Measurements from ENCODE around the gene CASKIN2.

CASKIN2 gene

GRCh38 chr17:75450270-75450669 lies 65.1 kb downstream of the CASKIN2 start:
- TF ChIP-seq CREB5 (CRISPR knock-in tag; IDR thresholded peaks at IDR 0.05; ENCODE audit: low read depth): no peak
- no peak for TF ChIP-seq ISL1 (CRISPR knock-in tag; IDR thresholded peaks at IDR 0.05)

More at GRCh38 chr17:75450270-75450669, 65.1 kb downstream of the CASKIN2 start:
- no peak for ATAC-seq

Data from SK-N-SH treated with all-trans-retinoic acid at 6 μM for 48 hours (cell line).